ENCODE measurements around the gene SEC16A.

The SEC16A gene

DNA sequence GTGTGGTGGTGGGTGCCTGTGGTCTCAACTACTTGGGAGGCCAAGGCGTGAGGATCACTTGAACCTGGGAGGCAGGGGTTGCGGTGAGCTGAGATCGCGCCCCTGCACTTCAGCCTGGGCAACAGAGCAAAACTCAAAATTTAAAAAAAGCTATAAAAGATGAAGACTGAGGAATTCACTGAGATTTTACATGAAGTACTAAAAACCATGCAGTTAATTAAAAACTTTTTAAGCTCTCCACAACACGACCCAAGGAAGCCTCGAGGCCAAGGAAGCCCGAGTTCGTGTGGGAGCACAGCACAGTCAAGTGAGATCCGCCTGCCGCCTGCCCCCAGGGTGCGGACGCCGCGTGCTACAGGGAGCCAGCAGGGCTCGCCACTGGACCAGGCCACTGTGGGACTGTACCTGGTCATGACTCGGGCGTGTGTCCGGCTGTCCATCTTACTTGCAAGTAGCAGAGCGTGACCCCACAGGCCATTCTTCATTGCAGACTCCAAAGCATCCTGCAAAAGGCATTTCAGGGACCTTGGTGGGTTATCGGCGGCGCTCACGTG is 22.0 kb downstream of the SEC16A start:
- no peaks in the 10 kb centered on the region for H3K4me1 Mint-ChIP-seq
- H3K36me3 Mint-ChIP-seq = peaks cover 38 to 70% of the 10 kb centered on the region in 2 donors
- no peaks in the 10 kb centered on the region for H3K27me3 Mint-ChIP-seq
- ATAC-seq (replicated peaks) (no peak), DNase-seq (no peak)
- H3K9me3 Mint-ChIP-seq = no peaks in the 10 kb centered on the region
- H3K4me3 Mint-ChIP-seq = no peak overlapping the region
- no peak overlapping the region for H3K27ac Mint-ChIP-seq

GRCh38 chr9:136459425-136459824 is 23.4 kb downstream of the SEC16A start:
- Mint-ChIP-seq H3K36me3 (peaks cover 34 to 70% of the 10 kb centered on the region in 2 donors), H3K27ac (peak overlapping the region; percentile 14), H3K4me3 (no peak overlapping the region), H3K9me3 (no peaks in the 10 kb centered on the region), H3K4me1 (no peaks in the 10 kb centered on the region), H3K27me3 (no peaks in the 10 kb centered on the region)
- ATAC-seq (replicated peaks) (no peak), DNase-seq (no peak)

DNA sequence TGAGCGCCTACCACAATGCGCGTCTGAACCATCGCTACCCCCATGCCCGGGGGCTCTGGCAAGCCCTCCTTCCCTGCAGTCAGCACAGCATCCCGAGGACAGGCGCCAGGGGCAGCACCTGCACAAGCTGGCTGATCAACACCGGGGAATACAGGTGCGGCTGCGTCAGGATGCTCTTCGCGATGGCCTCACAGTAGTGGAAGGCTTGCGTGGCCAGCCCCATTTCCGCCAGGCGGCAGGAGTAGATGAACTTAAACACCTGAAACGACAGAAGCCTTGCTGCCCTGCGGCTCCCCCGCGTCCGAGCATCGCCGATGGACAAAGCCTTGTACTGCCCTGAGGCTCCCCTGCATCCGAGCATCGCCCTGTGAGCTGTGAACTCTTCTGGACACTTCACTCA is 25.5 kb downstream of the SEC16A start:
- Mint-ChIP-seq H3K9me3 (no peaks in the 10 kb centered on the region), H3K4me1 (no peaks in the 10 kb centered on the region), H3K4me3 (no peak overlapping the region), H3K27me3 (no peaks in the 10 kb centered on the region), H3K27ac (no peak overlapping the region), H3K36me3 (peaks cover 42 to 65% of the 10 kb centered on the region in 2 donors)
- DNase-seq (no peak), ATAC-seq (replicated peaks) (no peak)

GRCh38 chr9:136456258-136456657 is 26.6 kb downstream of the SEC16A start:
- Mint-ChIP-seq H3K27ac (no peak overlapping the region), H3K4me1 (no peaks in the 10 kb centered on the region), H3K27me3 (no peaks in the 10 kb centered on the region), H3K36me3 (peaks cover 39 to 62% of the 10 kb centered on the region in 2 donors), H3K9me3 (no peaks in the 10 kb centered on the region), H3K4me3 (no peak overlapping the region)
- DNase-seq = no peak
- ATAC-seq (replicated peaks) = no peak

DNA sequence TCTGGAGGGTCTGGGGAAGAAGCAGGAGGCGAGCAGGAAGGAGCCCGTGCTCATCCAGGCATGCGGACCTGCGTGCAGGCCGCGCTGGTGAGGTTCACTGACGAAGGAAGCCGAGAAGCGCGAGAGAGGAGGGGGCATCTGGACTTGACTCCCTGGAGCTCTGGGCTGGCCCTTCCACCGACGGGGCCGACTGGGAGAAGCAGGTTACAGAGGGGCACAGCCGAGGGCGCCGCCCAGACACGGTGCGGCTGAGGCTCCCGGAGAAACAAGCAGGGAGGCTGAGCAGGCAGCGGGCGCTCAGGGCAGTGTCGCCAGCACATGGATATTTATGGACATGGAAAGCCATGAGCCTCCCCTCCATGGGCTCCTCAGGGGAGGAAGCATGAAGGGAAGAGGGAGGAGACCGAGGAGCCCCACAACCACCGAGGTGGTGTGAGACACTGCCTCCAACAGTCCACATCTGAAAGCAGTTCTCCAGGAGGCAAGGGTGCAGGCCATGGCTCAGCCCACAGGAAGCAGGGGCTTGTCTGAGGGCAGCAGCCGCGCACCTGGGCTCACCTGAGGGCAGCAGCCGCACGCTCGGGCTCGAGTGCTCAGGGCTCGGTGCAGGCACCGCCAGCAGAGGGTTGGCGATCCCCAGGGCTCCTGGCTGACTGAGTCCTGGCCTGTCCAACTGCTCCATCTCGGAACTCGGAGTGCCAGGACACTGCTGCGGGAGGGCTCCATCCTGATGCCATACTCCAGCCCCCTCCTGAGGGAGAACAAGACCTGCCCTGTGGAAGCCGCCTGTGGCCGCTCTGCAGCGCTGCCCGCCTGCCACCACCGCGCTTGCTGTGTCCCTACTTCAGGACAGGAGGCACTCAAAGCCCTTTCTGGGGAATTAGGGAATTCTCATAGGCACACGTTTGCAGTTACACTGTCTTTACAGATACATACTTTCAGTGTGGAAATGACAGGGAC is 27.5 kb downstream of the SEC16A start:
- Mint-ChIP-seq H3K27me3 (no peaks in the 10 kb centered on the region), H3K4me1 (no peaks in the 10 kb centered on the region), H3K9me3 (no peaks in the 10 kb centered on the region), H3K4me3 (peak overlapping the region in 1 of 2 donors; percentile 37), H3K27ac (no peak overlapping the region), H3K36me3 (peaks cover 48 to 65% of the 10 kb centered on the region in 2 donors)
- ATAC-seq (replicated peaks) (no peak), DNase-seq (no peak)

- DNase-seq = no peak
- H3K4me3 Mint-ChIP-seq = no peak overlapping the region
- H3K27ac Mint-ChIP-seq = no peak overlapping the region
- no peaks in the 10 kb centered on the region for H3K27me3 Mint-ChIP-seq
- ATAC-seq (replicated peaks) = no peak
- no peaks in the 10 kb centered on the region for H3K4me1 Mint-ChIP-seq
- H3K36me3 Mint-ChIP-seq = peaks cover 45 to 63% of the 10 kb centered on the region in 2 donors
- H3K9me3 Mint-ChIP-seq = no peaks in the 10 kb centered on the region
These were observed 28.6 kb downstream of the SEC16A start for GRCh38 chr9:136454026-136454796.

GRCh38 chr9:136453326-136453725 is 29.5 kb downstream of the SEC16A start:
- Mint-ChIP-seq H3K36me3 (peaks cover 41 to 64% of the 10 kb centered on the region in 2 donors), H3K27ac (peak overlapping the region; percentile 10)

GRCh38 chr9:136451221-136451877 is 31.5 kb downstream of the SEC16A start:
- Mint-ChIP-seq H3K9me3 (no peaks in the 10 kb centered on the region), H3K27me3 (no peaks in the 10 kb centered on the region), H3K4me3 (no peak overlapping the region), H3K27ac (peak overlapping the region; percentile 66), H3K36me3 (peaks cover 52 to 74% of the 10 kb centered on the region in 2 donors), H3K4me1 (no peaks in the 10 kb centered on the region)
- no peak for ATAC-seq (replicated peaks)
- no peak for DNase-seq

More at GRCh38 chr9:136453326-136453725, 29.5 kb downstream of the SEC16A start:
- H3K4me1 Mint-ChIP-seq = no peaks in the 10 kb centered on the region
- no peaks in the 10 kb centered on the region for H3K9me3 Mint-ChIP-seq
- H3K4me3 Mint-ChIP-seq = no peak overlapping the region
- H3K27me3 Mint-ChIP-seq = no peaks in the 10 kb centered on the region
- DNase-seq (no peak), ATAC-seq (replicated peaks) (no peak)

GRCh38 chr9:136448655-136449054 is 34.2 kb downstream of the SEC16A start:
- no peak for DNase-seq
- no peak overlapping the region for H3K4me3 Mint-ChIP-seq
- no peaks in the 10 kb centered on the region for H3K4me1 Mint-ChIP-seq
- H3K36me3 Mint-ChIP-seq = peaks cover 50 to 69% of the 10 kb centered on the region in 2 donors
- H3K9me3 Mint-ChIP-seq = no peaks in the 10 kb centered on the region
- no peak for ATAC-seq (replicated peaks)
- H3K27me3 Mint-ChIP-seq = no peaks in the 10 kb centered on the region
- no peak overlapping the region for H3K27ac Mint-ChIP-seq

DNA sequence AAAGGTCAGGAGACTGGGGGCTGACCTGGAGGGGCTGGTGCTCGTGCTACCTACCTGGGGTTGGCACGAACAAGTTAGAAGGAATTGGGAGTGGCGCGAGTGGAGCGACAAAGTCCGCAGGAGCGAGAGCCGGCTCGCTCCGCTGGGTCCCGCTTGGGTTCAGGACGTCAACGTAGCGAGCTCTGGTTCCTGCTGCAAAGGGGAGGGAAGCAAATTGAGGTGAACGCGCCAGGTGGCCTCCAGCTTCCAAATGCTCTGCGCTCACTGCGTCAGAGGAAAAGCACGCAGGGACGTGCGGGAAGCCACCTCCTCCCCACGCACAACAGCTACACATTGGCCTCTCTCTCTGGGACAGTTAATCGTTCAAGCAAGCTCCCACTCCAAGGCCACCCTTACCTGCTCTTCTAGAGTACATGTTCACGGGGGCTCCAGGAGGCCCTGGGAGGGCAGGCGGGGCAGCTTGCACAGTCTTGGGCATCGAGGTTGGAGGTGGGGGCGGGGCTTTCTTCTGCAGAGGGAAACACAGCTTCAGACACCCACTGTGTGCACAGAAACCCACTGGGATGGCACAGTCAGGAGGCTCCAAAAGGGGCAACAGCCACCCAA is 35.6 kb downstream of the SEC16A start:
- Mint-ChIP-seq H3K36me3 (peaks cover 51 to 74% of the 10 kb centered on the region in 2 donors), H3K27ac (peak overlapping the region; percentile 3), H3K27me3 (no peaks in the 10 kb centered on the region), H3K9me3 (no peaks in the 10 kb centered on the region), H3K4me1 (peaks cover 0 to under 1% of the 10 kb centered on the region in 2 donors), H3K4me3 (no peak overlapping the region)
- ATAC-seq (replicated peaks) (no peak), DNase-seq (no peak)

GRCh38 chr9:136445799-136446198 is 37.0 kb downstream of the SEC16A start:
- peaks cover 56 to 78% of the 10 kb centered on the region in 2 donors for H3K36me3 Mint-ChIP-seq
- H3K27me3 Mint-ChIP-seq = no peaks in the 10 kb centered on the region
- peaks cover 3 to 7% of the 10 kb centered on the region in 2 donors for H3K4me1 Mint-ChIP-seq
- no peak overlapping the region for H3K27ac Mint-ChIP-seq
- H3K9me3 Mint-ChIP-seq = no peaks in the 10 kb centered on the region
- H3K4me3 Mint-ChIP-seq = no peak overlapping the region
- ATAC-seq (replicated peaks) = no peak
- no peak for DNase-seq

DNA sequence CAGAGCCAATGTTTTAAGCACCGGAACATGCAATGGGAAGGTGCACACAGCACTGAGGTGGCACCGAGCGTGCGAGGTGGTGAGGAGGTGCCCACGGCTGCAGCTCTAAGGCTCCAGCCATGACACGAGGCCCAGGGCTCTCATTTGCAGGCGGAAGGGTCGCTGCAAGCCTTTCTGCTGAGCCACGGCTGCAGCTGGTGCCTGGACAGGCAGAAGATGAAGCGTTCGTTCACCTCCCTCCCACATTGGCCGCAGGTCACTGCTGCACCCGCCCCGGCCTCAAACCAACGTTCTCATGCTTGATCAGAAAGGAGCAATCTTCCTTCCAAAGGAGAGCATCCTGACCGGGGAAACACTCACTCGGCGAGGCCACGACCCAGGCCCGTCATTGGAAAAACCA is 38.7 kb downstream of the SEC16A start:
- no peak overlapping the region for H3K4me3 Mint-ChIP-seq
- DNase-seq (no peak), ATAC-seq (replicated peaks) (no peak)
- H3K27ac Mint-ChIP-seq = no peak overlapping the region
- H3K27me3 Mint-ChIP-seq = no peaks in the 10 kb centered on the region
- H3K36me3 Mint-ChIP-seq = peaks cover 51 to 71% of the 10 kb centered on the region in 2 donors
- H3K4me1 Mint-ChIP-seq = peaks cover 11 to 13% of the 10 kb centered on the region in 2 donors
- H3K9me3 Mint-ChIP-seq = no peaks in the 10 kb centered on the region

GRCh38 chr9:136443687-136444086 is 39.2 kb downstream of the SEC16A start:
- peak overlapping the region; percentile 22 for H3K27ac Mint-ChIP-seq
- no peak for DNase-seq

More at GRCh38 chr9:136443687-136444086, 39.2 kb downstream of the SEC16A start:
- Mint-ChIP-seq H3K27me3 (no peaks in the 10 kb centered on the region), H3K36me3 (peaks cover 51 to 66% of the 10 kb centered on the region in 2 donors), H3K4me1 (peaks cover 11 to 13% of the 10 kb centered on the region in 2 donors), H3K9me3 (no peaks in the 10 kb centered on the region), H3K4me3 (no peak overlapping the region)
- no peak for ATAC-seq (replicated peaks)
